NB4 (cell line): ENCODE results near the gene GRIK2.

ENCODE experiments used
- DNase-seq: peaks from one replicate; pipeline ENCODE4 v3.0.0; 2010; ENCODE audit warnings: low read depth
- H3K4me3 ChIP-seq: one replicate; pipeline ENCODE4 v1.5.1; 2011; ENCODE audit warnings: mild to moderate bottlenecking, low read depth, low read length, moderate library complexity
- MYC ChIP-seq: IDR thresholded peaks from 2 replicates; pipeline ENCODE4 v1.6.1; 2011; ENCODE audit warnings: low read depth, low read length
- POLR2A ChIP-seq: IDR thresholded peaks from 2 replicates; pipeline ENCODE4 v1.6.1; 2011; ENCODE audit warnings: mild to moderate bottlenecking; ENCODE audit not compliant: insufficient read length; ENCODE audit errors: extremely low read depth
- TF ChIP-seq, protein P1 (sequence below): IDR thresholded peaks from 2 replicates; pipeline ENCODE4 v1.6.1; 2011; ENCODE audit warnings: low read depth, low read length
- TF ChIP-seq, protein P2 (sequence below): IDR thresholded peaks from one replicate; pipeline ENCODE4 v1.5.1; 2012; ENCODE audit warnings: low read depth, low read length

Gene GRIK2

DNA sequence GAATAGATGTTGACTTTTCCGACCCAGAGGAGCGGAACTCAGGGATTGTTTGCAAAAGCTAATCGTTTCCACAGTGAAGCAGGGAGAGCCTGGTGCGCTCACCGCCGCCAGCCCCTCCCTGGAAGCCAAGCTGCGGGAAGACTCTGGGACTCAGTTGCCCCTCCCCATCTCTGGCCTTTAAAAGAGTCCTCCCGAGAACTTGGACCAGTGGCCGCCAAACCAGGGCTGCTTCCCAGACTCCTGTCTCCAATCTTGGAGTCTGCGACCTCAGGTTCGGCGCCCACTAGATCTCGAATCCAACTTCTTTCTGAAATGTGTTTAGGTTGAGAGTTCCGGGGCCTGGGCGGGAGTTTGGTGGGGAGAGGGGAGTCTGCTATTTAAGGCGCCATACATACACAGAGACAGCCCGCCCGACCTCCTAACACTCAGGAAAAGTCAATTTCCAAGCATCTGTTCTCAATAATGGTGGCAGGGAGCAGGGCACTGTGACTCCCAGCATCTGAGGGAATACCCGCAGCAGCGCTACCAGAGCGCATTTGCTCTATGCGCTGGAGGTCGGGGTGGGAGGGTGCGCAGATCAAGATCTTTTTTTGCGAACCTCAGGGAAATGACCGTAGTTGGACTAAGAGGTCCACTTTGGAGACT lies 800 bp upstream of the GRIK2 start:
- no peak overlapping the region for H3K4me3 ChIP-seq
- no peak for TF ChIP-seq MYC
- no peak for TF ChIP-seq POLR2A
- TF ChIP-seq, protein P1, sequence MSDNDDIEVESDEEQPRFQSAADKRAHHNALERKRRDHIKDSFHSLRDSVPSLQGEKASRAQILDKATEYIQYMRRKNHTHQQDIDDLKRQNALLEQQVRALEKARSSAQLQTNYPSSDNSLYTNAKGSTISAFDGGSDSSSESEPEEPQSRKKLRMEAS = no peak
- TF ChIP-seq, protein P2, sequence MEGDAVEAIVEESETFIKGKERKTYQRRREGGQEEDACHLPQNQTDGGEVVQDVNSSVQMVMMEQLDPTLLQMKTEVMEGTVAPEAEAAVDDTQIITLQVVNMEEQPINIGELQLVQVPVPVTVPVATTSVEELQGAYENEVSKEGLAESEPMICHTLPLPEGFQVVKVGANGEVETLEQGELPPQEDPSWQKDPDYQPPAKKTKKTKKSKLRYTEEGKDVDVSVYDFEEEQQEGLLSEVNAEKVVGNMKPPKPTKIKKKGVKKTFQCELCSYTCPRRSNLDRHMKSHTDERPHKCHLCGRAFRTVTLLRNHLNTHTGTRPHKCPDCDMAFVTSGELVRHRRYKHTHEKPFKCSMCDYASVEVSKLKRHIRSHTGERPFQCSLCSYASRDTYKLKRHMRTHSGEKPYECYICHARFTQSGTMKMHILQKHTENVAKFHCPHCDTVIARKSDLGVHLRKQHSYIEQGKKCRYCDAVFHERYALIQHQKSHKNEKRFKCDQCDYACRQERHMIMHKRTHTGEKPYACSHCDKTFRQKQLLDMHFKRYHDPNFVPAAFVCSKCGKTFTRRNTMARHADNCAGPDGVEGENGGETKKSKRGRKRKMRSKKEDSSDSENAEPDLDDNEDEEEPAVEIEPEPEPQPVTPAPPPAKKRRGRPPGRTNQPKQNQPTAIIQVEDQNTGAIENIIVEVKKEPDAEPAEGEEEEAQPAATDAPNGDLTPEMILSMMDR = no peak
- DNase-seq = no peak

DNA sequence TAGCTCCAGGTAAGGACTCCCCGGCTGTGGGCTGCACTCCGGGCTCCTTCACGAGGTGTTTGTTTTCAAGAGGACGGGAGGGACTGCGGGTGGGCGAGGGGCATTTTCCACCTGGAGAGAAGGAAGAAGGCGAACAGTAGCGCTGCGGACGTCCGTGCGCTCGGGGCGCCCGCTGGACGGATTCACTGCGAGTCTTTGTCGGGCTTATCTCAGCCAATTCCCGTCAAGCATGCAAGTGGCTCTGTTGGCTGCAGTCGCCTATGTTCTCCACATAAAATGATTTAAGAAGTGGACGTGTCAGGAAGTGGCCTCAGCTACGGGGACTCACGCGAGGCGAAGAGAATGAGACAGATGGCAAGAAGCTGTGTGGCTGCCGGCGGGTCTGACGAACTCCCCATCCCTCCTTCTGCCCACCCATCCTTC lies 332 bp downstream of the GRIK2 start:
- TF ChIP-seq, protein P2 = no peak
- TF ChIP-seq, protein P1 = no peak
- TF ChIP-seq MYC (no peak), POLR2A (no peak)
- no peak for DNase-seq
- no peak overlapping the region for H3K4me3 ChIP-seq

DNA sequence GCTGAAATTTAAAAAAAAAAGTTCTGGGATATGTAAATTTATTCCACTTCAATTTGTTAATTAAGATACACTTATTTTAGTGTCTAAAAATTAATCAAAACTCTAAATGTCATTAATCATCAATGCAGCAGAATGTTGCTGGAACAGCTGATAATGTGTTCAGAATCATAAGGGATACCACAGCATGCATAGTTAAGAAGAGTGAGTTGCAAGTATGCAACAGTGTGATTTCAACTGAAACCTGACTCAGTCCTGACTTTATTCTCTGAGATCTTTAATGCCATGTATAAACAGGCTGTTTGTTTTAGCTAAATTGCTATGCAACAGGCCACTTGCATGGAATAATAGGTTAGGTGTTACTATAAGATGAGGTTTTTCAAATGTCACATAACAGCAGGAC lies 1.4 kb downstream of the GRIK2 start:
- no peak for DNase-seq
- TF ChIP-seq, protein P2 = no peak
- TF ChIP-seq, protein P1 = no peak
- no peak for TF ChIP-seq MYC
- TF ChIP-seq POLR2A = no peak
- H3K4me3 ChIP-seq = no peak overlapping the region

DNA sequence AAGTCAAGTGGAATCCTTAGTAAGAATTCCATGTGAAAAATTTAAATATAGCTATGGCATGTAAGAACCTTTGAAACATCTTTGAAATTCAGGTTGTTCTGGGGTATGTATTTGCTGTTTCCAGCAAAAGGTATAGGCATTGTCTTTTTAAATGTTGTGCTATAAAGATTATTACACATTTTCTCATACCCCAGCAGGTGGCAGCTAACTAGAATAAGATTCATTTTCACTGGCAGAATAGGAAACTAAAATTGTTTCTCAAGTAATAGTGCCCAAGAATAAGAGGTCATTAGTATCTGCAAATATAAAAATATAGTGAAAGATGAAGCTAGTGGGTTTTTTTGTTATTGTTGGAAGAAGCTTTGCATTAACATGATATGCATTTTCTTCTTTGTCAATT lies 1.8 kb downstream of the GRIK2 start:
- TF ChIP-seq POLR2A = no peak
- TF ChIP-seq, protein P2 = no peak
- TF ChIP-seq, protein P1 = no peak
- no peak for TF ChIP-seq MYC
- no peak overlapping the region for H3K4me3 ChIP-seq
- DNase-seq = no peak

DNA sequence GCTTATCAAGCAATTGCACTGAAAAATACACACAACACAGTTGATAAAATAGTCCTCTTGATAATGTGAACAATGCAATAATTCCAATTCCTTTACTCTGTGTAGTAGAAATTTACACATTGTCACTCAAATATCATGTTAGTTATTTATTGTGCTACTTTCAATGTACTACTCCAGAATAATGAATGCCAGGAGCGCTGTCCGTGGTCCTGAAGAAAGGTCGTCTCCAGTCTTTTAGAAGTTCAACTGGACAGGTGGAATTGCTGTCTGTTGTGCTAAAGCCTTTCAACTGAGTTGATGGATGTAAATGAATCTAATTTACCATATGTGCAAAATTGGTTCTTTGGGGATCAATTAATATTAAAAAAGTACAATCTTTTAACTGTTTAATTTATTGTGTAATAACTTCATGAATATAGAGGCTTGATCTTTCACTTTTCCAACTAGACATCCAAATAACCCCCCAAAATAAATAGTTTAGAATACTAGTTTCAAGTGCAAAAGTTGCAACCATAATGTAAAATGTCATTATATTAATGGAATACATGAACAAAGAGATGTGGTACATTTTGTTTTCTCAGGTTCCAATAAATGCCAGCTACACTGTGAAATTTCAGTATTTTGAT lies 3.2 kb downstream of the GRIK2 start:
- no peak for TF ChIP-seq POLR2A
- TF ChIP-seq, protein P1 = no peak
- DNase-seq = peak; percentile 60
- H3K4me3 ChIP-seq = no peak overlapping the region

DNA sequence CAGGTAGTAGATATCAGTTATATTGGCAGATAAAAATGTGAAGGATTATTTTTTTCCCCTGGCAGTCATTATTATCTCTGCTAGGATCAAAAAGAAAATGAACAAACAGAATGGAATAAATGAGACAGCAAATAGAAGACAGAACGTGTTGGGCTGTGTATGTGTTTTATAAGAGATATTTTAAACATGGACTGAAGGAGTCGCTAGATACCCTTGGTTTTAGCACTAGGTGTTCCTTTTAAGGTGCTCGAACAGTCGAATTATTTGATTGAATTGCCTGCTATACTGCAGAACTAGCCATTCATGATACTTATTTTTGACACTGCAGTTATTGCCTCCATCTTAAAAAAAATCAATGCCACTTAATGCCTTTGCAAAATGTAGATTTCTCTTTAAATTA lies 3.7 kb downstream of the GRIK2 start:
- peak; percentile 23 for DNase-seq
- TF ChIP-seq, protein P1 = no peak
- TF ChIP-seq MYC = no peak
- TF ChIP-seq POLR2A = no peak
- TF ChIP-seq, protein P2 = no peak
- H3K4me3 ChIP-seq = no peak overlapping the region
